GM12864 (cell line): Measurements from ENCODE around the gene COBL.

Source experiments
- DNase-seq: peaks from one replicate; pipeline ENCODE4 v3.0.0-alpha.2; 2011; ENCODE audit warnings: low read depth
- H3K4me3 ChIP-seq: 2 replicates; pipeline ENCODE4 v1.5.1; 2011; ENCODE audit warnings: mild to moderate bottlenecking, low read depth, low read length, control low read depth
- CTCF ChIP-seq: IDR thresholded peaks from 2 replicates; pipeline ENCODE4 v1.5.1; 2011; ENCODE audit warnings: low read depth, mild to moderate bottlenecking, moderate library complexity, low read length, control low read depth, inconsistent platforms; ENCODE audit errors: missing control alignments

COBL gene

GRCh38 chr7:51138123-51139085 is 178.2 kb downstream of the COBL start:
- TF ChIP-seq CTCF = no peak
- no peak for DNase-seq
- no peak overlapping the region for H3K4me3 ChIP-seq

- TF ChIP-seq CTCF = no peak
- no peak for DNase-seq
- H3K4me3 ChIP-seq = no peak overlapping the region
Measured at GRCh38 chr7:51135576-51135975, 181.0 kb downstream of the COBL start.

GRCh38 chr7:51134013-51134441 is 182.6 kb downstream of the COBL start:
- no peak for DNase-seq
- TF ChIP-seq CTCF = no peak
- H3K4me3 ChIP-seq = no peak overlapping the region

- no peak overlapping the region for H3K4me3 ChIP-seq
- DNase-seq = no peak
- TF ChIP-seq CTCF = no peak
Measured at GRCh38 chr7:51132661-51133060, 183.9 kb downstream of the COBL start.

- no peak for TF ChIP-seq CTCF
- H3K4me3 ChIP-seq = no peak overlapping the region
- no peak for DNase-seq
Measured at GRCh38 chr7:51129527-51130472, 186.8 kb downstream of the COBL start.

- TF ChIP-seq CTCF = no peak
Measured at GRCh38 chr7:51128545-51129435, 187.8 kb downstream of the COBL start.

More at GRCh38 chr7:51128545-51129435, 187.8 kb downstream of the COBL start:
- no peak overlapping the region for H3K4me3 ChIP-seq
- no peak for DNase-seq
